Measurements from ENCODE around the gene FRMD7. TPM values are rescaled to one million over a fixed set of nuclear protein-coding genes. Genes with fewer than 3 reads are reported as not detected.

The FRMD7 gene
- total RNA-seq, 1 experiment from 2014 or later = not detected

DNA sequence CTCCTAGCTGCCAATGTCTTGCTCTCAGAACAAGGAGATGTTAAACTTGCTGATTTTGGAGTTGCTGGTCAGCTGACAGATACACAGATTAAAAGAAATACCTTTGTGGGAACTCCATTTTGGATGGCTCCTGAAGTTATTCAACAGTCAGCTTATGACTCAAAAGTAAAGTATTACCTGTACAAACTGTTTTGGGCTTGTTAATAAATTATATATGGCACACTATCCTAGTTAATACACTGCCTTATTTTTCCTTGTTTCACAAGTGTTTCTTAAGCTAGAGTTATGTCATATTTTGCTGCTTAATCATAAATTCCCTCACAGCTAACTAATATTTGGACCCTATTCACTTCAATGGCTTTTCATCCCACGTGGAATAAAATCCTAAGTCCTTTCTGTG, 59.4 kb downstream of the FRMD7 start:
- Histone ChIP-seq H3K79me1 (ENCODE audit: insufficient read depth, low read depth, low read length, poor library complexity, severe bottlenecking) (no peaks in the 10 kb centered on the region), H2BK12ac (ENCODE audit: insufficient read length, low read depth, low read length) (no peak overlapping the region), H3K23me2 (ENCODE audit: insufficient read length, low read depth, low read length, poor library complexity, severe bottlenecking) (no peaks in the 10 kb centered on the region), H3K27ac (ENCODE audit: insufficient read length, low read depth, low read length) (no peak overlapping the region), H3K27me3 (ENCODE audit: insufficient read depth, low read length) (no peaks in the 10 kb centered on the region), H3K4me1 (ENCODE audit: insufficient read depth, low read length) (no peaks in the 10 kb centered on the region), H2AK5ac (ENCODE audit: insufficient read length, low read length) (no peak overlapping the region), H2BK120ac (ENCODE audit: low read depth, low read length, poor library complexity, severe bottlenecking) (no peak overlapping the region), H3K9me3 (ENCODE audit: control insufficient read depth, low read depth, low read length) (no peaks in the 10 kb centered on the region), H3K14ac (ENCODE audit: insufficient read depth, low read length) (no peak overlapping the region), H3K4ac (ENCODE audit: low read depth, low read length) (no peak overlapping the region), H2BK15ac (ENCODE audit: low read depth, low read length) (no peak overlapping the region), H3K79me2 (ENCODE audit: insufficient read depth, low read length) (no peaks in the 10 kb centered on the region), H4K91ac (ENCODE audit: insufficient read length, low read depth, low read length) (no peak overlapping the region), H3K4me2 (ENCODE audit: insufficient read depth, insufficient read length, low read length) (no peak overlapping the region), H4K8ac (replicated peaks; ENCODE audit: insufficient read length, low read depth, low read length) (no peak overlapping the region), H3K18ac (ENCODE audit: insufficient read length, low read depth, low read length) (no peak overlapping the region), H3K56ac (ENCODE audit: insufficient read length, low read depth, low read length) (no peak overlapping the region), H4K20me1 (ENCODE audit: control insufficient read depth, insufficient read depth, insufficient read length) (no peaks in the 10 kb centered on the region), H3K9ac (ENCODE audit: extremely low read depth, insufficient read length, low read length) (no peak overlapping the region), H2AFZ (ENCODE audit: low read length) (no peak overlapping the region), H3T11ph (ENCODE audit: low read length) (no peak overlapping the region), H2BK20ac (ENCODE audit: low read depth, low read length, poor library complexity, severe bottlenecking) (no peak overlapping the region), H3K23ac (ENCODE audit: insufficient read length, low read depth, low read length) (no peak overlapping the region), H2BK5ac (ENCODE audit: insufficient read length, low read length) (no peak overlapping the region), H4K5ac (ENCODE audit: insufficient read length, low read depth, low read length) (no peak overlapping the region)
- WGBS (ENCODE audit: extremely low coverage, insufficient read length, low lambda C conversion rate) = no CpG with 5 or more reads among the region's 1 CpG
- Mint-ChIP-seq H3K4me1 (no peaks in the 10 kb centered on the region), H3K9me3 (no peaks in the 10 kb centered on the region), H3K36me3 (ENCODE audit: insufficient read depth in 1 of 3, low read depth in 3 of 3) (peaks cover 13 to 48% (median 36%) of the 10 kb centered on the region in 3 experiments; a peak in 6 of 7 replicates), H3K27me3 (ENCODE audit: low read depth) (no peaks in the 10 kb centered on the region), H3K4me3 (no peak overlapping the region), H3K27ac (no peak overlapping the region)
- TF ChIP-seq, protein P1, sequence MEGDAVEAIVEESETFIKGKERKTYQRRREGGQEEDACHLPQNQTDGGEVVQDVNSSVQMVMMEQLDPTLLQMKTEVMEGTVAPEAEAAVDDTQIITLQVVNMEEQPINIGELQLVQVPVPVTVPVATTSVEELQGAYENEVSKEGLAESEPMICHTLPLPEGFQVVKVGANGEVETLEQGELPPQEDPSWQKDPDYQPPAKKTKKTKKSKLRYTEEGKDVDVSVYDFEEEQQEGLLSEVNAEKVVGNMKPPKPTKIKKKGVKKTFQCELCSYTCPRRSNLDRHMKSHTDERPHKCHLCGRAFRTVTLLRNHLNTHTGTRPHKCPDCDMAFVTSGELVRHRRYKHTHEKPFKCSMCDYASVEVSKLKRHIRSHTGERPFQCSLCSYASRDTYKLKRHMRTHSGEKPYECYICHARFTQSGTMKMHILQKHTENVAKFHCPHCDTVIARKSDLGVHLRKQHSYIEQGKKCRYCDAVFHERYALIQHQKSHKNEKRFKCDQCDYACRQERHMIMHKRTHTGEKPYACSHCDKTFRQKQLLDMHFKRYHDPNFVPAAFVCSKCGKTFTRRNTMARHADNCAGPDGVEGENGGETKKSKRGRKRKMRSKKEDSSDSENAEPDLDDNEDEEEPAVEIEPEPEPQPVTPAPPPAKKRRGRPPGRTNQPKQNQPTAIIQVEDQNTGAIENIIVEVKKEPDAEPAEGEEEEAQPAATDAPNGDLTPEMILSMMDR (conservative IDR thresholded peaks at IDR 0.05) = no peak
- DNase-seq = no peak
